ENCODE measurements around the gene CAMK1G.

CAMK1G gene

GRCh38 chr1:209643285-209644020, 59.9 kb downstream of the CAMK1G start:
- no peak for DNase-seq

GRCh38 chr1:209645574-209646452, 62.3 kb downstream of the CAMK1G start:
- DNase-seq = no peak

- DNase-seq = no peak
Measured at GRCh38 chr1:209646558-209646957, 63.0 kb downstream of the CAMK1G start.

- DNase-seq = no peak
Measured at GRCh38 chr1:209647156-209647555, 63.6 kb downstream of the CAMK1G start.

GRCh38 chr1:209648346-209648745, 64.8 kb downstream of the CAMK1G start:
- no peak for DNase-seq

- DNase-seq = peak in 1 of 2 donors; percentile 56
Measured at GRCh38 chr1:209648931-209649776, 65.6 kb downstream of the CAMK1G start.

GRCh38 chr1:209650454-209650853, 66.9 kb downstream of the CAMK1G start:
- DNase-seq = peak in 1 of 2 donors; percentile 32

- DNase-seq = peak; percentile 46 to 81
Measured at GRCh38 chr1:209651138-209651587, 67.6 kb downstream of the CAMK1G start.

- no peak for DNase-seq
Measured at GRCh38 chr1:209652121-209652735, 68.7 kb downstream of the CAMK1G start, which contains the start of gene LAMB3. Gene LAMB3 (minus strand): TSS chr1:209652425. CDS start chr1:209650944, 1,481 bp downstream.

GRCh38 chr1:209652873-209653401, 69.4 kb downstream of the CAMK1G start:
- peak in 1 of 2 donors; percentile 28 for DNase-seq

GRCh38 chr1:209653915-209654351, 70.4 kb downstream of the CAMK1G start:
- DNase-seq = no peak

- no peak for DNase-seq
Measured at GRCh38 chr1:209655411-209656231, 72.1 kb downstream of the CAMK1G start.

GRCh38 chr1:209657140-209657879, 73.8 kb downstream of the CAMK1G start:
- peak; percentile 25 to 86 for DNase-seq

GRCh38 chr1:209657918-209658317, 74.4 kb downstream of the CAMK1G start:
- DNase-seq = no peak

- DNase-seq = peak in 1 of 2 donors; percentile 64
Measured at GRCh38 chr1:209659909-209660308, 76.4 kb downstream of the CAMK1G start.

GRCh38 chr1:209661071-209661470, 77.6 kb downstream of the CAMK1G start:
- no peak for DNase-seq

GRCh38 chr1:209662879-209663327, 79.4 kb downstream of the CAMK1G start:
- no peak for DNase-seq

All from CD4-positive, alpha-beta T cell treated with Interleukin-1 beta for 1 hour (primary cell).